ENCODE measurements around the gene TMEM238L.

Gene TMEM238L

GRCh38 chr17:10772425-10773380, 31.2 kb downstream of the TMEM238L start:
- no peak for DNase-seq

- DNase-seq = no peak
These were observed 32.8 kb downstream of the TMEM238L start for GRCh38 chr17:10771148-10771547.

- DNase-seq = no peak
These were observed 34.1 kb downstream of the TMEM238L start for GRCh38 chr17:10769840-10770239.

GRCh38 chr17:10768750-10769251, 35.1 kb downstream of the TMEM238L start:
- no peak for DNase-seq

GRCh38 chr17:10767232-10767631, 36.7 kb downstream of the TMEM238L start:
- DNase-seq = no peak

- DNase-seq = no peak
These were observed 41.9 kb downstream of the TMEM238L start for GRCh38 chr17:10762037-10762436.

- no peak for DNase-seq
These were observed 42.6 kb downstream of the TMEM238L start for GRCh38 chr17:10761281-10761680.

- no peak for DNase-seq
These were observed 45.8 kb downstream of the TMEM238L start for GRCh38 chr17:10758062-10758461.

GRCh38 chr17:10757647-10758046, 46.3 kb downstream of the TMEM238L start:
- DNase-seq = no peak

GRCh38 chr17:10757067-10757466, 46.8 kb downstream of the TMEM238L start:
- DNase-seq = no peak

- no peak for DNase-seq
These were observed 47.3 kb downstream of the TMEM238L start for GRCh38 chr17:10756619-10757018.

GRCh38 chr17:10756185-10756584, 47.7 kb downstream of the TMEM238L start:
- no peak for DNase-seq

GRCh38 chr17:10755592-10756127, 48.2 kb downstream of the TMEM238L start:
- DNase-seq = no peak

- DNase-seq = no peak
These were observed 48.9 kb downstream of the TMEM238L start for GRCh38 chr17:10754861-10755591.

- no peak for DNase-seq
These were observed 49.8 kb downstream of the TMEM238L start for GRCh38 chr17:10754109-10754508.

- DNase-seq = no peak
These were observed 51.2 kb downstream of the TMEM238L start for GRCh38 chr17:10752696-10753095.

GRCh38 chr17:10751563-10751962, 52.3 kb downstream of the TMEM238L start:
- no peak for DNase-seq

GRCh38 chr17:10750210-10750609, 53.7 kb downstream of the TMEM238L start:
- no peak for DNase-seq

GRCh38 chr17:10748531-10749181, 55.2 kb downstream of the TMEM238L start:
- DNase-seq = no peak

- DNase-seq = no peak
These were observed 58.7 kb downstream of the TMEM238L start for GRCh38 chr17:10745231-10745630.
